Thyroid gland (tissue), 4 donors: ENCODE results near the gene WARS2.

Experiments
- POLR2A ChIP-seq, 2 donors: fragments of 450-650 bp; IDR thresholded peaks; one replicate each; pipeline ENCODE4 v1.6.1; 2017; ENCODE audit warnings: antibody characterized with exemption in 2 of 2, mild to moderate bottlenecking in 2 of 2, moderate library complexity in 1 of 2
- TF ChIP-seq, protein P1 (sequence below), 6 experiments: fragments of 200-600 bp in 3 of 6; fragments of 450-650 bp in 3 of 6; sonication (generic) in 3 of 6; IDR thresholded peaks; one replicate each; pipeline ENCODE4 v1.5.1; 2016 to 2019; ENCODE audit warnings: antibody characterized with exemption in 6 of 6, mild to moderate bottlenecking in 2 of 6, inconsistent platforms in 1 of 6, moderate library complexity in 1 of 6

DNA sequence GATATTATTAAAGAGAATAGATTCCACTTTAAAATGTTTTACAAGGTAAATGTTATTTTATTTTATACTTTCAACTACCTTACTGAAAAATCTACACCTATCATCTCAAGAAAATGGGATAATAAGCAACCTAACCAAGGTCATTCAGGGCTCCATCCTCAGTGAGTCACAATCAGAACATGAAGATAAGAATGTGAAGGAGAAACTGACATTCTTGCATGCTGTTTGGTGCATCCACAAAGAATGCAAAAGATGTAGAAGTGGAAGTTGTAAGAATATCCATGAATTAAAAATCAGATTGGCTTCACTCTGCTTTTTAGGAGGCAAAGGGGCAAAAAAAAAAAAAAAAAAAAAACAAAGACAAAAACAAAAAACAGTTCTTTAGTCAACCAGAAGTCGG, 6.5 kb downstream of the WARS2 start:
- TF ChIP-seq, protein P1, sequence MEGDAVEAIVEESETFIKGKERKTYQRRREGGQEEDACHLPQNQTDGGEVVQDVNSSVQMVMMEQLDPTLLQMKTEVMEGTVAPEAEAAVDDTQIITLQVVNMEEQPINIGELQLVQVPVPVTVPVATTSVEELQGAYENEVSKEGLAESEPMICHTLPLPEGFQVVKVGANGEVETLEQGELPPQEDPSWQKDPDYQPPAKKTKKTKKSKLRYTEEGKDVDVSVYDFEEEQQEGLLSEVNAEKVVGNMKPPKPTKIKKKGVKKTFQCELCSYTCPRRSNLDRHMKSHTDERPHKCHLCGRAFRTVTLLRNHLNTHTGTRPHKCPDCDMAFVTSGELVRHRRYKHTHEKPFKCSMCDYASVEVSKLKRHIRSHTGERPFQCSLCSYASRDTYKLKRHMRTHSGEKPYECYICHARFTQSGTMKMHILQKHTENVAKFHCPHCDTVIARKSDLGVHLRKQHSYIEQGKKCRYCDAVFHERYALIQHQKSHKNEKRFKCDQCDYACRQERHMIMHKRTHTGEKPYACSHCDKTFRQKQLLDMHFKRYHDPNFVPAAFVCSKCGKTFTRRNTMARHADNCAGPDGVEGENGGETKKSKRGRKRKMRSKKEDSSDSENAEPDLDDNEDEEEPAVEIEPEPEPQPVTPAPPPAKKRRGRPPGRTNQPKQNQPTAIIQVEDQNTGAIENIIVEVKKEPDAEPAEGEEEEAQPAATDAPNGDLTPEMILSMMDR (IDR thresholded peaks at IDR 0.05) = no peak
- TF ChIP-seq POLR2A (IDR thresholded peaks at IDR 0.05) = no peak
